Measurements from ENCODE around the gene ARID1B.

- no peak for TF ChIP-seq CTCF (IDR thresholded peaks at IDR 0.05)
- no peak for TF ChIP-seq POLR2A (IDR thresholded peaks at IDR 0.05)
These were observed 467.6 kb downstream of the ARID1B start for GRCh38 chr6:157244780-157245179.
